HG03159 (cell line): Measurements from ENCODE around the gene GAK.
"Not testable (repeated sequence)": the region's sequence is repeated elsewhere in the genome, so short reads cannot be mapped to it uniquely, and the experiment has no call there.

ENCODE experiments used
- ATAC-seq: cut with Tn5 transposase; IDR thresholded peaks from one replicate; pipeline ENCODE4 v1.9.1; 2021; ENCODE audit warnings: mild to moderate bottlenecking, moderate library complexity; ENCODE audit not compliant: unreplicated experiment

The GAK gene

GRCh38 chr4:929096-929765 lies 2.9 kb downstream of the GAK start:
- ATAC-seq: no peak

GRCh38 chr4:927566-927965 lies 4.5 kb downstream of the GAK start:
- ATAC-seq: not testable (repeated sequence)

GRCh38 chr4:926538-926937 lies 5.6 kb downstream of the GAK start:
- ATAC-seq: no peak

- ATAC-seq: no peak
Measured at GRCh38 chr4:925771-926500, 6.2 kb downstream of the GAK start.

GRCh38 chr4:925171-925570 lies 6.9 kb downstream of the GAK start:
- ATAC-seq: no peak

GRCh38 chr4:924107-925096 lies 7.7 kb downstream of the GAK start:
- peak; percentile 45 for ATAC-seq

GRCh38 chr4:921830-922331 lies 10.2 kb downstream of the GAK start:
- peak; percentile 64 for ATAC-seq

GRCh38 chr4:919004-919680 lies 13.0 kb downstream of the GAK start:
- not testable (repeated sequence) for ATAC-seq

- ATAC-seq: not testable (repeated sequence)
Measured at GRCh38 chr4:918591-918990, 13.5 kb downstream of the GAK start.

- ATAC-seq: no peak
Measured at GRCh38 chr4:917992-918391, 14.1 kb downstream of the GAK start.

- ATAC-seq: no peak
Measured at GRCh38 chr4:917466-917865, 14.7 kb downstream of the GAK start.

GRCh38 chr4:915595-915994 lies 16.5 kb downstream of the GAK start:
- no peak for ATAC-seq

- no peak for ATAC-seq
Measured at GRCh38 chr4:915041-915474, 17.1 kb downstream of the GAK start.

- no peak for ATAC-seq
Measured at GRCh38 chr4:914531-914930, 17.6 kb downstream of the GAK start.

- no peak for ATAC-seq
Measured at GRCh38 chr4:913280-913618, 18.9 kb downstream of the GAK start.

GRCh38 chr4:912548-913279 lies 19.4 kb downstream of the GAK start:
- no peak for ATAC-seq

GRCh38 chr4:911871-912490 lies 20.1 kb downstream of the GAK start:
- ATAC-seq: no peak

GRCh38 chr4:911221-911751 lies 20.8 kb downstream of the GAK start:
- ATAC-seq: no peak

- ATAC-seq: no peak
Measured at GRCh38 chr4:910366-911091, 21.6 kb downstream of the GAK start.
